HG03060 (cell line): ENCODE data around the gene UNC80.
A peak's percentile ranks its signal among the peaks of the same experiment; 100 is the strongest.

ENCODE experiments used
- ATAC-seq: cut with Tn5 transposase; IDR thresholded peaks from one replicate; pipeline ENCODE4 v1.9.1; 2021; ENCODE audit warnings: low read depth, moderate number of reproducible peaks; ENCODE audit not compliant: unreplicated experiment

The UNC80 gene

DNA sequence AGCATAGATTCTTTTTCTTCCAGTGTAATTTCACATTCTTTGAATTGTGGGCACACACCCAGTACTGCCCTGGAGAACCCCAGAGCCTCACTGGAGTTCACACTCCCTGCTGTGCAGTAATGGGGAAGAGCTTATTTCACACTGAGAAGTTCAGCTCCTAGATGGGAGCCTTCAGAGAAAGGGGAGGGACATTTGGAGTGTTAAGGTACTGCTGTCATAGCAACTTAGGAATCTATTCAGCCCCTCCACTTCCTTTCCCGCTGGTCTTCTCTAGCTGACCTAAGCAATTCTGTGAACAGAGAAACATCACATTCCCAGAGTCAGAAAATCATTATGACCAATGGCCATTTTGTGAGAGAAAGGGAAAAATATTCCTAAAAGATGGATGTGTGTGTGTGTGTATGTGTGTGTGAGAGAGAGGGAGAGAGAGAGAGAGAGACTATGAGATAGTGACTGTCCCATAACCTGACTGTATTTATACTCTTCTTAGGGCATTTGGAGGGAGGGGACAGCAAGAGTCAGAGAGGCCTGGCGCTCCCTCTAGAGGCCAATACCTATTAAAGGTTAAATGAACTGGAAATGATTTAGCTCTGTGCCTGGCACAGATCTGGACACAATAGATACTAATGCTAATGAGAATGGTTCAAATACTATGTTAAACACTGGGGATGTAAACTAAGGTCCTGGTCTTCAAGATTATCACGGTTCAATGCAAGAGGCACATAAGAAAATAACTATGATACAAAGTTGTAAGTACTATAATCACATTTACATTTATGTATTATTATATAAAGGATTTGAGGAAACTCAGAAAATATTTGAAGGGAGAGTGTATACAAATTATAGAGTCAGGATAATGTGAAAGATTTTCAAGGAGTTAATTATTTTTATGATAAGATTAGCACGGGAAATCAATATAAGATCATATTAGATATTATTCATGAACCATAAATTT, 189.3 kb downstream of the UNC80 start:
- peak; percentile 95 for ATAC-seq

- ATAC-seq = no peak
Measured at GRCh38 chr2:209965723-209966122, 194.1 kb downstream of the UNC80 start.

DNA sequence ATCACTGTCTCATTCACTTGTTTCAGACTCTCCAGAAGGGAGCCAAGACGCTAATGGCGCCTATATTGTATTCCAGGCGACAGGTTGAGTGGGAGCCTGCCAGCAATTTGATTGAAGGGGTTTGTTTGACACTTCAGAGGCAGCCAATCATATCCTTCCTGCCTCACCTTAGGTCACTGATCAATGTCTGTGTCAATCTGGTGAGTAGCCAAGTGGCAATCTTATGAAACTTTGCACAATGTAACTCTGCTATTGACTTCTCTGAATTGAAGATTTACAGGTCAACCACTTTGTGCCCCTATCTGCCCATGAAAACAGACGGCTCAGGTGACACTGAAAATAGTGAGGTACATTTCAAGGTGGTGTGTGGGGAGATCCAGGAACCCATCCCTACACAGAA, 198.1 kb downstream of the UNC80 start:
- ATAC-seq = no peak

- no peak for ATAC-seq
Measured at GRCh38 chr2:209970271-209970670, 198.6 kb downstream of the UNC80 start.

DNA sequence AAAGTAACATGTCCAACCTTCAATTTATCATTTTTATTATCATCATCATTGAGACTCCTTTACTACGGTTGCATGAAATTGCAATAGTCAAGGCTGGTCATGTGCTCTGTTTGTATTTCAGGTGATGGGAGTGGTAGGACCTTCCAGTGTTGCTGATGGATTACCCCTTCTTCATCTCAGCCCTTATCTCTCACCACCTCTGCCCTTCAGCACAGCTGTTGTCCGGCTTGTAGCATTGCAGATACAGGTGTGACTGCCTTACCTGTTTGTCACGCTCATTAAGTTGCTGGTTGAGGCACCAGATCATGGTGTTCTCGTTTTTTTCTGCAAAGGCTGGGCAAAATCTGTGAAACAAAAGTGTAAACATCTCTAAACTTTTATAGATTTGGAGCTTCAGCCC, 199.1 kb downstream of the UNC80 start:
- ATAC-seq = no peak

- no peak for ATAC-seq
Measured at GRCh38 chr2:209973328-209973727, 201.7 kb downstream of the UNC80 start.

DNA sequence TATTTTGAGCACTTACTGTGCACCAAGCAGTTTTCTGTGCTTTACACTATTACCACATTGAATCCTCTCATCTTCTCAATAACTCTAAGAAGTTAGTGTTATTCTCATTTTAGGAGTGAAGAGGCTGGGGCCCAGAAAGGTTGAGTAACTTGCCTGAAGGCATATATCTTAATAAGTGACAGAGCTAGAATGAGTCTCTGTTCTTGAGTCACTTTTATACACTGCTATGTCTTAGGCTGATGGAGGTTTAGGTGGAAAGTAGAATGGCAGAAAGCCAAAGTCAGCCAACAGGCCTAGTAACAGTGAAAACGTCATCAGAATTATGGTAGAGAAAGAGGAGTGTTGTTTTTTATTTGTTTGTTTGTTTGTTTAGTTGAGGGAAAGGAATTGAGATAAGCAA, 202.9 kb downstream of the UNC80 start:
- ATAC-seq = no peak

DNA sequence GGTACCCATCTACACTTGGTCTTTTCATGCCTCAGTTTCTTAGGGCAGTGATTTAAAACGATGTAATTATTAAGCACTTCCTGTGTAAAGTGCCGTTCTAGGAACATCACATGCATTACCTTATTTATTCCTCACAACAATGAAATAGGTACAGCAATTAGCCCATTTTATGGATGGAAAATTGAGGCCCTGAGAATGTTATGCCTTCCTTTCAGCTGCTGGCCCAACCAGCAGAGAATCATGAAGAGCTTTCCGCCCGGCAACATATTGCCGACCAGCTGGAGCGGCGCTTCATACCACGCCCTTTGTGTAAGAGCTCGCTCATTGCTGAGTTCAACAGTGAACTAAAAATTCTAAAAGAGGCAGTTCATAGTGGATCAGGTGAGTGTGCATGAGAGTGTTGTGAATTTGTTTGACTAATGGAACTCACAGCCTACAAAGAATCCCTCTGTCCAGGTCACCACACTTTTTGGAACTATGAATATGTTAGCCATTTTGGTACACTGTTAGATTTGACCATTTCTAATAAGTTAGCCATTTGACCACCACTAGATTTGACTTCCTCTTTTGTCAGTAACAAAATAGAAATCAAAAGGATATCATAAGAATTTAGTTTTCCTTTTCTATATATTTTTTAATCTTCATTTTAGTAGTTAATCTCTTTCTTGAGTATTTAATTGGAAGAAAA, 205.2 kb downstream of the UNC80 start:
- peak; percentile 63 for ATAC-seq

- no peak for ATAC-seq
Measured at GRCh38 chr2:209977386-209978239, 206.0 kb downstream of the UNC80 start.

GRCh38 chr2:209984291-209984690, 212.7 kb downstream of the UNC80 start:
- ATAC-seq = no peak

GRCh38 chr2:209985874-209986273, 214.2 kb downstream of the UNC80 start:
- no peak for ATAC-seq

DNA sequence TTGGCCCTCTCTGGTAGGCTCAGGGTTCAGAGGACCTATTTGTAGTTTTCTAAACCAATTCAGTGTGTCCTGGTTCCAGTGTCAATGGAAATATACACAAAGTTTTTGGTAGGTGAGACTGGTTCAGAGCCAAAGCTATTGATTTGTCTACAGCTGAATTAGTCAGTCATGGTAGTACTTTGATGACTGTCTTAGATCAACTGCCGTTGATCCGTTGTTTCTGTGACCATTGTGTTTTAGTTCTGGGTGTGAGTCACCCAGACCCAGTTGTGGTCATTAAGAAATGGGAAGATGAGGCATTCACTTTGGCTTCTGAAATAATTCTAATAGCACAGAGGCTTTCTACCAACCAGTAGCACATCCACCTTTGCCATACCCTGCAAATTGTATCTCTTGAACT, 214.8 kb downstream of the UNC80 start:
- ATAC-seq = no peak

DNA sequence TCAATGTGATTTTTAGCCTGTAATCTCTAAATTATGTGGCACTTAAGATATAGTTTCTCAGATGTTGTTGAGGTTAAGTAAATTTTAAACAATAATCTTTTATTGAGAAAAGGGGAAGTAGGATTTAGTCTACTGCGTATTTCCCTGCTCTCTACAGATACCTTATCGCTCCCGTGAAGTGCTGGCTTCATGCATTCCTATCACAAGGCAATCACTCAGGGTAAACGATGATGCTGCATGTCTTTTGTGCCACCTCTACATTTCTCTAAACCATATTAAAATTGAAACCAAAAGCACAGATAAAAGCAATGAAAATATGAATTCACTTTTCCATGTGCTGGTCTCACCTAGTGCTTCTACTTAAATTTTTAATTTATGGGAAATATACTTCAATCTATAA, 216.4 kb downstream of the UNC80 start:
- no peak for ATAC-seq

- ATAC-seq = no peak
Measured at GRCh38 chr2:209990838-209991237, 219.2 kb downstream of the UNC80 start.

DNA sequence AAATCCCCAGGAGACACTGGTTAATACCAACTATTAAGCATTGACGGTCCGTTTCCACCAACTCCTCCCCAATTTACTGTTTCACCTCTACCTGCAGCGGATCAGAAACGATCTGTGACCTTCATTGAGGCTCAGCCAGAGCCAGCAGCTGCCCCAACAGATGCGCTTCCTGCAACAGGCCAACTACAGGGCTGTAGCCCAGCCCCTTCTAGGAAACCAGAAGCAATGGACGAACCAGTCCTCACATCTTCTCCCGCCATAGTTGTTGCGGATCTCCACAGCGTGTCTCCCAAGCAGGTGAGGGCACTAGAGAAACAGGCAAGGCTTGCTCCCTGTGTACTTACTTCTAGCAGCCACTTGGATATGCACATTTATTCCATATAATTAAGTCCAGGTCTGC, 222.3 kb downstream of the UNC80 start:
- no peak for ATAC-seq

DNA sequence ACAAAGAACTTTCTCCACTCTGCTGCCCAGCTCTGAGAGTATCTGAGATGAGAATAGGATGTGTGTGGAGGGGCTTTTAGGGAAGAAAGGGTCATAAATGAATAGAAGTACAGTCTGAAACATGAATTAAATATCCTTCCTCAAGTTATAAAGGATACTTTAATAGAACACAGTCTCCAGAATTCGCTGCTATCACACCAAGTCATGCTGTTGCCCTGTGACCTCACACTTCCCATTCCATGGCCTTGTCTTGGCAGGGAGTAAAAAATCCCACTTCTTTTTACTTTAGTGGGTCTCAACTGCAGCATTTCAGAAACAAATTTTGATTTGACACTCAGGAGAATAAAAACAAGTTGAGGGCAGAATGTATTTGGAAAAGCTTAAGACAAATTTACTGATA, 227.0 kb downstream of the UNC80 start:
- no peak for ATAC-seq

DNA sequence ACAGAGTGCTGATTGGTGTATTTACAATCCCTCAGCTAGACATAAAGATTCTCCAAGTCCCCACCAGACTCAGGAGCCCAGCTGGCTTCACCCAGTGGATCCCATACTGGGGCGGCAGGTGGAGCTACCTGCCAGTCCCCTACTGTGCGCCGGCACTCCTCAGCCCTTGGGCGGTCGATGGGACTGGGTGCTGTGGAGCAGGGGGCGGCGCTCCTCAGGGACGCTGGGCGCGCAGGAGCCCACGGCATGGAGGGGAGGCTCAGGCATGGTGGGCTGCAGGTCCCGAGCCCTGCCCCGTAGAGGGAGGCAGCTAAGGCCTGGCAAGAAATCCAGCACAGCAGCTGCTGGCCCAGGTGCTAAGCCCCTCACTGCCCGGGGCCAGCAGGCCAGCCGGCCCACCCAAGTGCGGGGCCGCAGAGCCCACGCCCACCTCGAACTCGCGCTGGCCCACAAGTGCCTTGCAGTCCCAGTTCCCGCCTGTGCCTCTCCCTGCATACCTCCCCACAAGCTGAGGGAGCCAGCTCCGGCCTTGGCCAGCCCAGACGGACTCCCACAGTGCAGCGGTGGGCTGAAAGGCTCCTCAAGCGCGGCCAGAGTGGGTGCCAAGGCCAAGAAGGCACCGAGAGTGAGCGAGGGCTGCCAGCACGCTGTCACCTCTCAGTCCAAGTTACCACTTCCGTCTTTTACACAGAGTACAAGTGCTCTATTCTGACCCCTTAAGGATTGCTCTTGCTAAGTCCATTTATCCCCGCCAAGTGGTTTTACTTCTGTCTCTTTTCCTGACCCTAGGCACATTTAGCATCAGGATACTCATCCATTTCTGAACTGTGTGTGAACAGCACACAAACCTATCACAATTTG, 229.1 kb downstream of the UNC80 start:
- no peak for ATAC-seq

GRCh38 chr2:210002158-210003157, 230.8 kb downstream of the UNC80 start, which contains the start of gene RPE:
Gene RPE (plus strand): TSS chr2:210002638. CDS start chr2:210002662, 24 bp downstream.
- ATAC-seq = peak; percentile 95

GRCh38 chr2:210003359-210003758, 231.7 kb downstream of the UNC80 start:
- no peak for ATAC-seq
